OCI-LY3 (cell line): ENCODE measurements around the gene HOXA6.

Experiments used
- CTCF ChIP-seq: fragments of 200-600, 300-600 bp; sonication (generic); IDR thresholded peaks from 2 replicates; pipeline ENCODE4 v1.5.1; 2014; ENCODE audit warnings: antibody characterized with exemption, low read length, low read depth
- EZH2phosphoT487 ChIP-seq: fragments of 200-600 bp; shearing (Covaris generic); IDR thresholded peaks from 2 replicates; pipeline ENCODE4 v1.6.1; 2018; ENCODE audit warnings: antibody characterized with exemption, mixed run types, low read depth

GRCh38 chr7:27171637-27172314 is 24.2 kb upstream of the HOXA6 start:
- TF ChIP-seq EZH2phosphoT487 (no peak), CTCF (no peak)
